GM21529 (cell line): ENCODE data around the gene KCNN3.

Experiments used
- ATAC-seq: cut with Tn5 transposase; IDR thresholded peaks from one replicate; pipeline ENCODE4 v1.9.1; 2021; ENCODE audit not compliant: unreplicated experiment

The KCNN3 gene

DNA sequence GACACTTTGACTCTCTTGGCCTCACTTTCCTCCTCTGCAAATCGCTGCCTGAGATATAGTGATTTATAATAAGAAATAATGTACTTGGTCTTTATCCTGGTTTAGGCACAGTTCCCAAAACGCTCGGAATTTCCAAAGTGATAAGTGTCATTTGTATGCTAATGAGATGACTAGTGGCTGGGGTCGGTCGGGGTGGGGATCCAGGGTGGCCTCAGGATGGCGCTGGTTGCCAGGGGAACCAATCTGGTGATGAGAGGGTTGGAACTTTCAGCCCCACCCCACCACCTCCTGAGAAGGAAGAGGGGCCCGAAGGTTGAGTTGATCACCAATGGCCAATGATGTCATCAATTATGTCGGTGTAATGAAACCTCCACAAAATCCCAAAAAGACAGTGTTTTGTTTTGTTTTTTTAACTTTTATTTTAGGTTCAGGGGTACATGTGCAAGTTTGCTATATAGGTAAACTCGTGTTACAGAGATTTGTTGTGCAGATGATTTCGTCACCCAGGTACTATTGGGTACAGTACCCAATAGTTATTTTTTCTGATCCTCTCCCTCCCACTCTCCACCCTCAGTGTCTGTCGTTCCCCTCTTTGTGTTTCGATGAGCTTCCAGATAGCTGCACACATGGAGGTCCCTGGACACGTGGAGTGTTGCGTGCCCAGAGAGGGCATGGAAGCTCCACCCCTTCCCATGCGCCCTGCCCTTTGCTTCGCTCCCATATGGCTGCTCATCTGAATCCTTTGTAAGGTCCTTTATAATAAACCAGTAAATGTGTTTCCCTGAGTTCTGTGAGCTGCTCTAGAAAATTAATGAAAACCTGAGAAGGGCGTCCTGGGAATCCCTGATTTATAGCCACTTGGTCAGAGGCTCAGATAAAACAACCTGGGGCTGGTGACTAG is 97.2 kb downstream of the KCNN3 start:
- ATAC-seq: no peak

DNA sequence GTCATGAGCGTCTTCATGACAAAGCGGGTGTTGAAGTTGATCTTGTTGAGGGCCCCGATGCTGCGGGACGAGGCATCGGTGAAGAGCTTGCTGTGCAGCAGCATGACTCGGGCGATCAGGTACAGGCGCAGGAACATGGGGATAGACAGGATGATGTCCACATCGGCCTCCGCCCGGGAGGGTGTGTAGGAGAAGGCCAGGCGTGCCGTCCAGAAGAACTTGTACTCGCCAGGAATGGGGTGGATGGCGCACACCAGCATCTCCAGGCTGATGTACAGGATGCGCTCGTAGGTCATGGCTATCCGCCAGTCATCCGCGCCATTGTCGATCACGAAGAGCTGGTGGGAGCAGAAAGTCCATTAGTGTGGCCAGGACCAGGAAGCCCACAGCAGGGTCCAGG is 98.0 kb downstream of the KCNN3 start:
- no peak for ATAC-seq

- no peak for ATAC-seq
Observed at GRCh38 chr1:154770897-154771594, 99.0 kb downstream of the KCNN3 start.

GRCh38 chr1:154769193-154769895 is 100.7 kb downstream of the KCNN3 start:
- ATAC-seq: no peak

DNA sequence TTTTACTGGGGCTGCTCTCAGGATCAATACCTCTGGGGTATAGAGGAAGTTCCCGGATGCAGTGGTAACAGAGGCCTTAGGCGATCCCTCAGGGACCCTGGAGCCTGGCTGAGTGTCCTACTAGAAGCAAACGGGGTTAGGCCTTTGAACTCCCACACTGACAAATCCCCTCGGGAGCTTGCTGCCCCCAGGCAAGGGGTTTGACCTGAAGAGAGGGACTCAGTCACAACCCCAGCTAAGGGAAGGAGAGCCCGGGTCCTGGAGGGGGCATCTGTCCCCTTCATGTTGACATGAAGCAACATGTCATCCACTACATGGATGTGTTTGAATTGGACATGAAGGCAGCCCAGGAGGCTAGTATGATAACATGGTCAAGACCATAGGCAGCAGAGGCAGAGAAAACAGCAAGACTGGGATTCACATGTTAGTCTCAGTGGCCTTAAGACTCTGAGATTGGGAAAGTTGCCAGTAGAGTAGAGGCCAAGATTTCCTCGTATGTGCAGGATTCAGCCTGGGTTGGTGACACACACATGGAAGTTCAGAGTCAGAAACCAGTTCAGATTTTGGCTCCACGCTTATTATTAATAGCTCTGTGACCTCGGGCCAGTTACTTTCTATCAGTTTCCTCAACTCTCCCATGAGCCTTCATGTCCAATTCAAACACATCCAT is 101.5 kb downstream of the KCNN3 start:
- ATAC-seq: no peak

- ATAC-seq: no peak
Observed at GRCh38 chr1:154767315-154768240, 102.5 kb downstream of the KCNN3 start.

GRCh38 chr1:154765970-154766369 is 104.1 kb downstream of the KCNN3 start:
- no peak for ATAC-seq

- no peak for ATAC-seq
Observed at GRCh38 chr1:154764773-154765172, 105.3 kb downstream of the KCNN3 start.

- no peak for ATAC-seq
Observed at GRCh38 chr1:154764181-154764580, 105.9 kb downstream of the KCNN3 start.

GRCh38 chr1:154760469-154760933 is 109.6 kb downstream of the KCNN3 start:
- ATAC-seq: no peak

DNA sequence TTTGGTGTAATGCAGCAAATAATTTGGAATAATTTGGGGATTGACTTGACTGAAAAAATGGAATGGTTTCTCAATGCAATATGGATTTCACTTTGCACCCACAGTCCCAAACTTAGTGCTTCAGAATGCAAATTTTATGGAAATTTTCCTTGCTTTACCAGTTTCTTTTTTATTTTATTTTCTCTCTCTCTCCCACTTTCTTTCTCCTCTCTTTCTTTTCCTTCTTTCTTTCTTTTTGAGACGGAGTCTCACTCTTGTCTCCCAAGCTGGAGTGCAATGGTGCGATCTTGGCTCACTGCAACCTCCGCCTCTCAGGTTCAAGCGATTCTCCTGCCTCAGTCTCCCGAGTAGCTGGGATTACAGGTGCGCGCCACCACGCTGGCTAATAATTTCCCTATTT is 110.3 kb downstream of the KCNN3 start:
- ATAC-seq: no peak

- ATAC-seq: no peak
Observed at GRCh38 chr1:154759196-154759595, 110.9 kb downstream of the KCNN3 start.

- no peak for ATAC-seq
Observed at GRCh38 chr1:154758346-154758745, 111.7 kb downstream of the KCNN3 start.

GRCh38 chr1:154756793-154757548 is 113.1 kb downstream of the KCNN3 start:
- ATAC-seq: no peak

DNA sequence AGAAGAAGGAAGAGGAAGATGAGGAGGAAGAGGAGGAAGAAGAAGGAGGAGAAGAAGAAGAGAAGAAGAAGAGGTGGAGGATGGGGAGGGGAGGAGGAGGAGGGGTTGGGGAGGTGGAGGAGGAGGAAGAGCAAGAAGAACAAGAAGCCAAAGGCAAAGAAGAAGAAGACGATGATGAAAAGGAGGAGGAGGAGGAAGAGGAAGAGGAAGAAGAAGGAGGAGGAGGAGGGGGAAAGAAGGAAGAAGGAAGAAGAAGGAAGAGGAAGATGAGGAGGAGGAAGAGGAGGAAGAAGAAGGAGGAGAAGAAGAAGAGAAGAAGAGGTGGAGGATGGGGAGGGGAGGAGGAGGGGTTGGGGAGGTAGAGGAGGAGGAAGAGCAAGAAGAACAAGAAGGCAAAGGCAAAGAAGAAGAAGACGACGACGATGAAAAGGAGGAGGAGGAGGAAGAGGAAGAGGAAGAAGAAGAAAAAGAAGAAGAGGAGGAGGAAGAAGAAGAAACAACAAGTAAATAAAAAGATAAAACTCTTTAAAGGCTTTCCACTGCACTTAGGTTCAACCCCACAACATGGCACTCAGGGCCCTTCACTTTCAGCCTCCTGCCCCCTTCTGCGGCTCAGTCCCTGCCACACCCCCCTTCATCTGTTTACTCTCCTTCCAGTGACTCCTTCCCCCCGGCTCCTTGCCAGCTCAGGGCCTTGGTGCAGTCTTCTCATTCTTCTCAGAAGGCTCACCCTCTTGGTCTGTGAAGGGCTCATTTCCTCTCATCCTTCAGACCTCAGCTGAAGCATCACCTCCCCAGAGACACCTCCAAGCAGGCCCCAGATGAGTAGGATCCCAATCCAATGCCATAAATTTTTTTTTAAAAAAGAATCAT is 114.0 kb downstream of the KCNN3 start:
- no peak for ATAC-seq

GRCh38 chr1:154753426-154753825 is 116.7 kb downstream of the KCNN3 start:
- no peak for ATAC-seq

- ATAC-seq: no peak
Observed at GRCh38 chr1:154752273-154753030, 117.6 kb downstream of the KCNN3 start.

- no peak for ATAC-seq
Observed at GRCh38 chr1:154751690-154752089, 118.4 kb downstream of the KCNN3 start.
